Midbrain (tissue), 1 donor: Measurements from ENCODE around the gene MAP7D1.

Experiments used
- DNase-seq: peaks from one replicate; lab custom pipeline; 2025; lab: John Stamatoyannopoulos, UW

Gene MAP7D1

DNA sequence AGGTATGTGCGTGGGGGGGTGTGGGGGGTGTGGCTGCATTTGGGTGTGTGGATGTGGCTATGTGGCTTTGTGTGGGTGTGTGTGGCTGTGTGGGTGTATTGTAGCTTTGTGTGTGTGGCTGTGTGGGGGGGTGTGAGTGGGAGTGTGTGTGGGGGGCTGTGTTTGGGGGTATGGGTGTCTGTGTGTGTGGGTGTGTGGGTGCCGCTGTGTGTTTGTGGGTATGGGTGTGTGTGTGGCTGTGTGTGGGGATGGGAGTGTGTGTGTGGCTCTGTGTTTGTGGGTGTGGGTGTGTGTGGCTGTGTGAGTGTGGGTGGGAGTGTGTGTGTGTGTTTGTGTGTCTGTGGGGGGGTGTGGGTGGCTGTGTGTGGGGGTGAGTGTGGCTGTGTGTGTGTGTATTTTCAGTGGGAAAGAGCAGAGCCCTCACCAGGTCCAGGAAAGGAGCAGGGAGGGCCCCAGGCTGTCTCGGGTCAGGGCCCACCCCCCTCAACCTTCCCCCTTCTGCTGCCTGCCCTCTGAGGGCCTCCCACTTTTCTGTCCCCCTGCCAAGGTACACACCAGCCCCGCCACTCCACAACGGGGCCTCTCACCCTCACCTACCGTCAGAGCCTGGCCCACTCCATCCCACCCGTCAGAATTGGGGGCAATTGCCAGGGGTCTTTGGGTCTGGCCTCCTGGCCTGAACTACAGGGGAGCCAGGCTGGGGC, 29.0 kb upstream of the MAP7D1 start:
- no peak for DNase-seq

DNA sequence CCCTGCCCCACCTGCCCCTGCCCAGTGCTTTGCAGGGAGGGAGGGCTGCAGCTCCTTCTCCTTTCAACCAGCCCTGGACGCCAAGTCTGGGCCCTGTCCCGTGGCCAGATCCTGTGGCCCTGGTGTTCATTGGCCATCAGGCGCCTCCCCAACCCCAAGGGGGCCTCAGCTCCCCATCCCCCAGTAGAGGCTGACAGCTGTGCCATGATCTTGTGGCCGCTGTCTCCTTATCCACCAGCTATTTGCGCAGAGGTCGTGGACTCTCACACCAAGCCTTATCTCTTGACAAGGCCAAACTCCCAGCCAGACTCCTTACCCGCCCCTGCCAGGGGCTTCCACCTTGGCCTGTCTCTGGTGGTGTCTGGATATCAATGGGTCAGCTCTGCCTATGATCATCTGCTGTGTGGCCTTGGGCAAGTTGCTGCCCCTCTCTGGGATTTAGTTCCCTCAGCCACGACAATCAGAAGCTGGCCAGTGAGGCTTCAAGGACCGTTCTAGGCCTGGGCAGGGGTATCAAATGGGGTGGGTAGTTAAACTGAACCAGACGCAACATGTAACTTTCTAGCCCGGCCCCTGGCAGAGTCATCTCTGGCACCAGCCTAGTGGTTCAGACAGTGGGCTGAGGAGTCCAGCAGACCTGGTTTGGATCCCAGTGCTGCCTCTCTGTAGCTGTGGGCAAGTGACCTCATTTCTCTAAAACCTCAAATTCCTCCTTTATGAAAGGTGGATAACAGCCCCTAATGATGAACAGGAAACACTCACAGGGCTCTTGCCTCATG, 27.6 kb upstream of the MAP7D1 start:
- no peak for DNase-seq

- DNase-seq = no peak
These were observed 27.1 kb upstream of the MAP7D1 start for GRCh38 chr1:36128905-36129206.

DNA sequence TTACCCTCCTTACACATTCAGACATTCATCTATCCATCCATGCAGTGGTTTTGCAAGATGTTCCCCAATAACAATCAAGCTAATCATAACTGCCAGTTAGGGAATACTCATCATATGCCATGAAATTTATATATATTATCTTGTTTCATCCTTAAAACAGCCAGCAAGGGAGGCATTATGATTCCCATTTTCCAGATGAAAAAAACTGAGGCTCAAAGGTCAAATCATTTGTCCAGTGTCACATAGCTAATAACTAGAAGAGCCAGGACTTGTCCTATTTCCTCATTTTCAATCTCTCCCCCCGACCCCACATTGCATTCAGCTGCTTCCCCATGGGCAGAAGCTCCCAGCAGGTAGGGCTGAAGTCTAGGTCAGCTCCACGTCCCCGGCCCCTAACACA, 23.9 kb upstream of the MAP7D1 start:
- DNase-seq = no peak

GRCh38 chr1:36133484-36133883, 22.5 kb upstream of the MAP7D1 start:
- no peak for DNase-seq

DNA sequence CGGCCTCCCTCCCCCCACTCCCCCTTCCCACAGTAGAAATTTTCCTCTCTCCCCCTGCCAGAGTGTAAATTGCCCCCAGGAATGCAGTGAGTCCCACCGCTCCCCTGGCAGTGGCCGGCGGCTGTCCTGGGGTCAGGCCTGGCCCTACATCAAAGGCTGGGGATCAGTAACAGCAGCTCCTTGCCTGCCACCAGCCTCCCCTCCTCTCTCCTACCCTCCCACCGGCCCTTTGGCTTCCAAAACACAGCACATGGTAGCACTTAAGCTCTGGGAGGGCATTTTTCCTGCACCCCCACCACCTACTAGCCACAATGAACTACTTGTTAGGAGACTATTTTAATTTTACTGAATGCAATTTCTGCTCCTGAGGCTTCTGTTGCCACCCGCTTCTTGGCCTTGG, 21.9 kb upstream of the MAP7D1 start:
- DNase-seq = no peak

GRCh38 chr1:36134505-36135329, 21.2 kb upstream of the MAP7D1 start:
- DNase-seq = peak; percentile 74

GRCh38 chr1:36135330-36135667, 20.7 kb upstream of the MAP7D1 start:
- DNase-seq = no peak

GRCh38 chr1:36135796-36136195, 20.2 kb upstream of the MAP7D1 start:
- no peak for DNase-seq

DNA sequence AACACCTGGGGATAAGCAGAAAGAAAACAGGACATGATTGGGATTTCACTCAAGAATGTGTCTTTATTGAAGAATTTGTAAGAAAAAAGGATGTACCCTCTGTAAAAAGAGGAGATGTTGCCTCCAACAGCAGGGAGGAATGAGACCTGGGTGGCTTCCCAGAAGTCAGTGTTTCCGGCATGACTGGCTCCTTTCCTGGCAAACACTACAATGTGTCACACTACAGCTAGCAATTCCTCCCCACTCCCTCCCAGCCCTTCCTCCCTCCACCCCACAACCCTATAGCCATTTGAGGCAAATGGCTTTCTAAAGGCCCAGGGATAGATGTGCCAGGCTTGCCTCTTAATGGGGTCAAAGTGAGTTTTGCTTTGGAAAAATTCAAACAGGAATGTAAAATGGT, 19.4 kb upstream of the MAP7D1 start:
- DNase-seq = no peak

GRCh38 chr1:36137226-36137625, 18.7 kb upstream of the MAP7D1 start:
- no peak for DNase-seq

- DNase-seq = no peak
These were observed 18.2 kb upstream of the MAP7D1 start for GRCh38 chr1:36137776-36138175.

DNA sequence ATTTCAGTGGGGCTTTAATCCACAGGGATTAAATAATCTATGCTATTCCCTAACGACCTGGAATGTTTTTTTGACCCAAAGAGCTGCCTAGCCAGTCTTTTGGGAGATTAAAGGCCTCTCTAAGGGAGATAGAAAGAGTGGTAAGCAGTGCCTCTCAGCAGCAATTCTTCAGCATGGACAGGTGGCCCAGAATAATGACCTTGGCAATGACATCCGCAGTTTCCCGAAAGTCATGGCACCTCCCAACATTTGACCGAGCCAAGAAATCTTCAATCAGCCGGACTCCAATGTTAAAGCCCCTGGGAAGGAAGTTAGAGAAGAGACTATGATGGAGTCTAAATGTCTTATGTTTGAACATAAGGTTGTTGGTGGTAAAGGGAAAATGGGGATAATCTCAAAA, 16.4 kb upstream of the MAP7D1 start:
- no peak for DNase-seq

GRCh38 chr1:36142121-36142520, 13.8 kb upstream of the MAP7D1 start:
- DNase-seq = peak; percentile 39

GRCh38 chr1:36143424-36143823, 12.5 kb upstream of the MAP7D1 start:
- DNase-seq = no peak

DNA sequence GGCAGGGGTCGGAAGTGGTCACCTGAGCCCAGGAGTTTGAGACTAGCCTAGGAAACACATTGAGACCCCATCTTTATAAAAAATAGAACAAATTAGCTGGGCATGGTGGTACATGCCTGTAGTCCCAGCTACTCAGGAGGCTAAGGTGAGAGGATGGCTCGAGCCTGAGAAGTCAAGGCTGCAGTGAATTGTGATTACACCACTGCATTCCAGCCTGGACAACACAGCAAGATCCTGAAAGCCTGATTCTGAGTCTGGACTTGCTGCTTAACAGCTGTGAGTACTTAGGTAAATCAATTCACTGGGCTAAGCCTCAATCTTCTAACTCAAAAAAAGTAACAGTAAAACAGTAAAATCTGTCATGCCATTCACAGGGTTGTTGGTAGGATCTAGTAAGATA, 11.5 kb upstream of the MAP7D1 start:
- DNase-seq = no peak

GRCh38 chr1:36148821-36149236, 7.1 kb upstream of the MAP7D1 start:
- DNase-seq = peak; percentile 55

DNA sequence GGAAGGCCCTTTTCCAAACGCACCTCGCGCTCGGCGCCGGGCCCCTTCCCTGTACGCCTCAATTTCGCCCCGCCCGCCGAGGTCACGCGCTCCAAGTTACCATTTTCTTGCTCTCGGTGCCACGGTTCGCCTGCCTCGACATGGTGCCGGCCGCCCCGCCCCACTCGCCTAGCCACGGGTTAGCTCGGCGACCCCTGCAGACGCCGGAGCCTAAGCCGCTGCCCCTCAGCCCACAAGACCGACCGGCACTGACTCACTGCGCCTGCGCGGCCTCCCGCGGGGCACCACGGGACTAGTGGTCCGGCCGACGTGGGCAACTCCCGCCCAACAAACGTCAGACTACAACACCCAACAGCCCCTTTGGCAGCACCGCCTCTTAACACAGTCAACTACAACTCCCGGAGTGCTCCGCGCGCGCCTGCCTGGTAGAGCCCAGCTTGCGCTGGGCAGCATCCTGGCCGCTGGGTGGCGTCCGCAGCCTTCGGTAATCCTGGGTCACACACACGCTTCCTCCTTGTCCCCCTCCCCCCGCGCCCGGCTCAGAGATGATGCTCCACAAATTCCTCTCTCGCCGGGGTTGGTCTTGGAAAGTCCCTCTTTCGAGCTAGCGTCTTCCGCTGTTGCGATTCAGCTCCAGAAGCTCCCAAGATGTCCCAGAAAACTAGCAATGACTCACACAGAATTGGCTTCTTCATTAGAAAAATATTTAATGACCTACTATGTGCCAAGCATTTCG, 6.6 kb upstream of the MAP7D1 start, which contains the start of gene TRAPPC3:
Gene TRAPPC3, minus strand, starts transcription at position 250 of the 736 bp plus-strand sequence. Its CDS starts 108 bp downstream, at position 142.
- DNase-seq = peak; percentile 100

DNA sequence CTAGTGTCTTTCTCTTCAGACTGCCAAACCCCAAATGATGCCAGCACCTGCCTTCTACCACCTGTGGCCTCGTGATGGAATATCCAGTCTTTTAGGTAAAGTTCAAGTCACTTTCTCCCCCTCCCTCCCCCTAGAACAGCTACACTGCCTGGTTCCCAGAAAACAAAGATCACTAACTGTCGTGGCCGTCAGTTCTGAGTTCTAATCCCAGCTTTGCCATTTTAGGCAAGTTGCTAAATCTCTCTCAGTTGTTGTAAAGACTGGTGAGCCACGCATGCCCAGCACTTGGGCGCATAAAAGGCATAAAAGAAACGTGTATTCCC, 6.0 kb upstream of the MAP7D1 start:
- no peak for DNase-seq

GRCh38 chr1:36150296-36151133, 5.4 kb upstream of the MAP7D1 start:
- peak; percentile 80 for DNase-seq

DNA sequence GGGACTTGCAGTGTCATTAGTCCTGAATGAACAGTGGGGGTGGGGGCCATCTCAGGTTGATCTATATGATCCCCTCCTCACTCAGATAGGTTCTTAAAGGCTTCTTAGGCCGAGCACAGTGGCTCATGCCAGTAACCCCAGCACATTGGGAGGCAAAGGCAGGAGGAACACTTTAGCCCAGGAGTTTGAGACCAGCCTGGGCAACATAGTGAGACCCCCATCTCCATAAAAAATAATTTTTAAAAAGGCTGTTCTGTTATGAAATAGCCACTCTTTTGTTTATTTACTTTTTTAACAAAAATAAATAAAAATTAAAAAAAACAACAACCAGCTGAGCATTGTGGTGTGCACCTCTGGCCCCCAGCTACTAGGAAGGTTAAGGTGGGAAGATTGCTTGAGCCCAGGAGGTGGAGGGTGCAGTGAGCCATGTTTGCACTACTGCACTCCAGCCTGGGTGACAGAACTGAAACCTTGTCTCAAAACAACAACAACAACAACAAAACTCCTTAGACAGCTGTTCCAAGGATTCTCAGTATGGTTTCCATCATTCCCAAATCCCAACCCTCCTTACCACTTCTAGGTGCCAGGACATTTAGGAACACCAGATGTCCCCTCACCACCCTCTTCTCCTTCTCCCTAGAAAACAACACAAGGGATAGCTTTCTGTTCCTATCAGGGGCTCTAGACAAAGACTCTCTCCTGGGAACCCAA, 4.7 kb upstream of the MAP7D1 start:
- no peak for DNase-seq
